Renal pelvis (tissue), 4 donors: Measurements from ENCODE around the gene SUGCT. TPM values are rescaled to one million over a fixed set of nuclear protein-coding genes. Genes with fewer than 3 reads are reported as not detected.
"Not testable (repeated sequence)": the region's sequence is repeated elsewhere in the genome, so short reads cannot be mapped to it uniquely, and the experiment has no call there.

Source experiments
- DNase-seq: peaks from one replicate; pipeline ENCODE4 v3.0.0-alpha.2; 2013
- polyA plus RNA-seq, 3 donors: library from polyadenylated mRNA; unstranded; fragments of 120-200 nt; gene quantifications; one replicate each; pipeline ENCODE4 v1.2.1, GENCODE V29; 2013; ENCODE audit not compliant: insufficient read length in 3 of 3

SUGCT gene
- polyA plus RNA-seq, 3 donors, result 12.2 to 14.5 (median 14.0) TPM

GRCh38 chr7:40611095-40611871, 476.5 kb downstream of the SUGCT start:
- DNase-seq, result no peak

GRCh38 chr7:40612298-40612697, 477.5 kb downstream of the SUGCT start:
- no peak for DNase-seq

GRCh38 chr7:40619647-40620046, 484.8 kb downstream of the SUGCT start:
- DNase-seq, result no peak

- DNase-seq, result no peak
Measured at GRCh38 chr7:40621592-40621998, 486.8 kb downstream of the SUGCT start.

GRCh38 chr7:40622941-40623501, 488.2 kb downstream of the SUGCT start:
- DNase-seq, result no peak

GRCh38 chr7:40623863-40624262, 489.1 kb downstream of the SUGCT start:
- no peak for DNase-seq

GRCh38 chr7:40627361-40627760, 492.6 kb downstream of the SUGCT start:
- not testable (repeated sequence) for DNase-seq

- DNase-seq, result no peak
Measured at GRCh38 chr7:40629891-40630290, 495.1 kb downstream of the SUGCT start.

GRCh38 chr7:40634118-40634517, 499.3 kb downstream of the SUGCT start:
- DNase-seq, result no peak

- DNase-seq, result no peak
Measured at GRCh38 chr7:40638545-40639320, 503.9 kb downstream of the SUGCT start.

GRCh38 chr7:40640566-40640965, 505.8 kb downstream of the SUGCT start:
- no peak for DNase-seq

GRCh38 chr7:40641701-40642100, 506.9 kb downstream of the SUGCT start:
- DNase-seq, result no peak

GRCh38 chr7:40643664-40644063, 508.9 kb downstream of the SUGCT start:
- no peak for DNase-seq

GRCh38 chr7:40644454-40645188, 509.8 kb downstream of the SUGCT start:
- no peak for DNase-seq

GRCh38 chr7:40645197-40645596, 510.4 kb downstream of the SUGCT start:
- no peak for DNase-seq

- no peak for DNase-seq
Measured at GRCh38 chr7:40646717-40647116, 511.9 kb downstream of the SUGCT start.

- DNase-seq, result no peak
Measured at GRCh38 chr7:40647719-40648118, 512.9 kb downstream of the SUGCT start.

- no peak for DNase-seq
Measured at GRCh38 chr7:40649247-40649646, 514.4 kb downstream of the SUGCT start.

- DNase-seq, result not testable (repeated sequence)
Measured at GRCh38 chr7:40650903-40651302, 516.1 kb downstream of the SUGCT start.

GRCh38 chr7:40654171-40654570, 519.4 kb downstream of the SUGCT start:
- no peak for DNase-seq

- no peak for DNase-seq
Measured at GRCh38 chr7:40655426-40655825, 520.6 kb downstream of the SUGCT start.

- no peak for DNase-seq
Measured at GRCh38 chr7:40656349-40656748, 521.5 kb downstream of the SUGCT start.
